Subcutaneous abdominal adipose tissue (tissue), 5 donors: ENCODE data around the gene EYS.

ENCODE experiments used
- H3K27ac ChIP-seq: one replicate; pipeline ENCODE4 v1.7.0; 2013; ENCODE audit warnings: low read depth, mild to moderate bottlenecking, inconsistent platforms, low read length, moderate library complexity
- H3K27me3 ChIP-seq, 5 donors: one replicate each; pipeline ENCODE4 v1.7.0; 2013; ENCODE audit warnings: low read length in 5 of 5, inconsistent platforms in 1 of 5; ENCODE audit not compliant: control insufficient read depth in 5 of 5, insufficient read depth in 4 of 5
- H3K36me3 ChIP-seq, 5 donors: one replicate each; pipeline ENCODE4 v1.7.0; 2013; ENCODE audit warnings: low read length in 5 of 5; ENCODE audit not compliant: control insufficient read depth in 5 of 5, insufficient read depth in 5 of 5
- H3K4me1 ChIP-seq, 5 donors: one replicate each; pipeline ENCODE4 v1.7.0; 2013; ENCODE audit warnings: low read length in 5 of 5, mild to moderate bottlenecking in 3 of 5, moderate library complexity in 1 of 5; ENCODE audit not compliant: control insufficient read depth in 5 of 5, insufficient read depth in 5 of 5
- H3K4me3 ChIP-seq, 5 donors: one replicate each; pipeline ENCODE4 v1.7.0; 2013; ENCODE audit warnings: low read length in 5 of 5, low read depth in 1 of 5
- H3K9ac ChIP-seq, 5 donors: one replicate each; pipeline ENCODE4 v1.7.0; 2013; ENCODE audit warnings: low read length in 5 of 5, mild to moderate bottlenecking in 4 of 5, moderate library complexity in 3 of 5
- H3K9me3 ChIP-seq, 5 donors: one replicate each; pipeline ENCODE4 v1.7.0; 2013; ENCODE audit warnings: low read length in 5 of 5; ENCODE audit not compliant: control insufficient read depth in 5 of 5
- donor health status: healthy.
- donor health status: healthy.
- donor health status: healthy.
- donor health status: healthy.
- donor health status: healthy.

The EYS gene

GRCh38 chr6:64214373-64214772, 1492.7 kb downstream of the EYS start:
- no peak overlapping the region for H3K4me3 ChIP-seq
- no peaks in the 10 kb centered on the region for H3K36me3 ChIP-seq
- no peak overlapping the region for H3K27ac ChIP-seq
- no peaks in the 10 kb centered on the region for H3K9me3 ChIP-seq
- H3K27me3 ChIP-seq: no peaks in the 10 kb centered on the region
- no peak overlapping the region for H3K9ac ChIP-seq
- no peaks in the 10 kb centered on the region for H3K4me1 ChIP-seq

DNA sequence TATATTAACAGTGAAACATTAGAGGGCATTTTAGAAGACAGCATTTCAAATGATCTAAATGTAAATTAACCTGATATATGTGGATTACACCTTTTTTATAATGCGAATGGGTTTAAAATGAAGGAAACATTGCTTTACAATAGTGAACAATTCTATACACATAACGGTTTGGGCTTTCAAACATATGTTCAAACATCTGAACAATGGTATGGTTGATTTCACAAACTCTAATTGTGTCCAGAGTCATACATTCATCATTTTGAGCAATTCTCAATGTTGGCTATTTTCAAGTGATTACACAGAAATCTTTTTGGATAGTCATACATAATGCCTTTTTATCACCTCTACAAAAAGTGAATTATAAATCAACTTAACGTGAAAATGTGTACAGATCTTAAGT, 1493.3 kb downstream of the EYS start:
- H3K36me3 ChIP-seq: no peaks in the 10 kb centered on the region
- no peak overlapping the region for H3K9ac ChIP-seq
- H3K27ac ChIP-seq: no peak overlapping the region
- no peaks in the 10 kb centered on the region for H3K27me3 ChIP-seq
- no peak overlapping the region for H3K4me3 ChIP-seq
- no peaks in the 10 kb centered on the region for H3K9me3 ChIP-seq
- H3K4me1 ChIP-seq: no peaks in the 10 kb centered on the region

DNA sequence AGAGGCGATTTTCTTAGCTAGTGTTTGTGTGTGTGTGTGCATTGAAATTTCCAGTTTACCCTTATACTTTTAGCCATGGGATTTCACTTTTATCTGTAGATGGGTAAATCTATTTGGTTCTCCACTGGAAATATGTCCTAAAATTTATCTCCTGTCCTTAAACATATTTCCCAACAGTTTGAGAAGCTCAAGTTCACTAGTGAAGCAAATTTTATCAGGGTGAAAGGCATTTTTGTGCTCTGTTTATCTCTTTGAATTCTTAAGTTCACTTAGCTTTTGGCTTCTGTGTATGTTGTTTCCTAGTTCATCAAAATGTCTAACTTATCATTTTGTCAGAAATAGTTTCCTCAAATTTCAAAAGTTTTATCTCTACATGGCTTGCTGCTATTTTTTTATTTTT, 1509.8 kb downstream of the EYS start:
- no peaks in the 10 kb centered on the region for H3K4me1 ChIP-seq
- H3K27ac ChIP-seq: no peak overlapping the region

DNA sequence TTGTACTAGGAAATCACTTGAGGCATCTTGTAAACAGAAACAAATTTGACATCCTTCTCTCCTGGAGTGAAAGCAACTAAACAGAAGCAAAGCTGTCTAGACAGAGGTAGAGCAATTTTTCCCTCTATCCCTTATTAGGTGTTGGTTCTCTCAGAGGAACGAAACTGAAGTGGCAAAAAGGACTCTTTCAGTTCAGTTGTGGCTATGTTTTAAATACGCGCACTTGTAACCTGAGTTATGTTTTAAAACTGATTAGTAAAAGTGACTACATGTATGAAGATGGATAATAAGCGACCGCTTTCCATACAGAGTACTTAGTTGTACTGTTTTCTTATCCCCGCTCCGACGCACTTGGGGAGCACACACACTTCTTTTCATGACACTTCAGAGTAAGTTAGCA, 1520.4 kb downstream of the EYS start:
- H3K36me3 ChIP-seq: no peaks in the 10 kb centered on the region

More for the DNA sequence above, 1509.8 kb downstream of the EYS start:
- Histone ChIP-seq H3K27me3 (no peaks in the 10 kb centered on the region), H3K9ac (no peak overlapping the region), H3K9me3 (peaks cover 0 to 5% (median 0%) of the 10 kb centered on the region in 5 donors), H3K36me3 (no peaks in the 10 kb centered on the region), H3K4me3 (no peak overlapping the region)

GRCh38 chr6:64185621-64186020, 1521.4 kb downstream of the EYS start:
- peaks cover 0 to 2% (median 0%) of the 10 kb centered on the region in 5 donors for H3K9me3 ChIP-seq
- H3K4me3 ChIP-seq: no peak overlapping the region
- peaks cover 0 to 4% (median 0%) of the 10 kb centered on the region in 5 donors for H3K4me1 ChIP-seq
- H3K9ac ChIP-seq: no peak overlapping the region
- H3K27ac ChIP-seq: no peak overlapping the region
- no peaks in the 10 kb centered on the region for H3K27me3 ChIP-seq
- H3K36me3 ChIP-seq: no peaks in the 10 kb centered on the region

More for the DNA sequence above, 1520.4 kb downstream of the EYS start:
- Histone ChIP-seq H3K9ac (no peak overlapping the region), H3K4me1 (peaks cover 0 to 4% (median 0%) of the 10 kb centered on the region in 5 donors), H3K4me3 (no peak overlapping the region), H3K9me3 (peaks cover 0 to 2% (median 0%) of the 10 kb centered on the region in 5 donors), H3K27ac (no peak overlapping the region), H3K27me3 (no peaks in the 10 kb centered on the region)

DNA sequence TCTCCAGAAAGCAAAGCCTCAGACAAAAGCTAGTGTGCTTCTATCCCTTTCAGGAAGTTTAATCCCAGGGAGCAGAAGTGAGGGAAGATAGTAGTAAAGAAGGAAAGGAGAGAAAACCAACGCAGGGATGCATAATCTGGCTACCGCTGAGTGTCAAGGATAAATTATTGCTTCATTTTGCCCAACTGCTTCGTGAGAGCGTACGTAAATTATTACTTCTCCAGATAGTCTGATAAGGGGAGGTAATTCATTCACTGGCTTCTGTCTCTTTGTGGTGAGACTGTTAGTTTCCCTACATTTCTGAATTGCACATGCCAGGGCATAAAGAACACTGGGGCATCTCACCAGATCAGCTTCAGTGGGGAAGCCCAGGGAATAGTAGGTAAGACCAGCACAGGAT, 1531.7 kb downstream of the EYS start:
- Histone ChIP-seq H3K27ac (no peak overlapping the region), H3K9ac (no peak overlapping the region), H3K36me3 (no peaks in the 10 kb centered on the region), H3K4me3 (no peak overlapping the region), H3K27me3 (no peaks in the 10 kb centered on the region), H3K9me3 (no peaks in the 10 kb centered on the region), H3K4me1 (no peaks in the 10 kb centered on the region)

DNA sequence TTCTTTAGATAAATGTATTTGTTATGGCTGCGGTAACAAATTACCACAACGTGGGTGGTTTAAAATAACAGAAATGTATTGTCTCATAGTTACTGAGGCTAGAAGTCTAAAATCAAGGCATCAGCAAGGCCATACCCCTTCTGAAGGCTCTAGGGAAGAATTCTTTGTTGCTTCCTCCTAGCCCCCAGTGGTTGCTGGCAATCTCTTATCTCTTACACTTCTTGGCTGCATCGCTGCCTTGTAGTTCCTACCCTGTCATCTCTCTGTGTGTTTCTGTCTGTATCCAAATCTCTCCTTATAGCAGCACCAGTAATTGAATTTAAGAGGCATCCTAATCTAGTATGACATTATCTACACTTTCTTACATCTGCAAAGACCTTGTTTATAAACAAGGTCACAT, 1536.7 kb downstream of the EYS start:
- Histone ChIP-seq H3K36me3 (no peaks in the 10 kb centered on the region), H3K4me3 (no peak overlapping the region), H3K9ac (no peak overlapping the region)

GRCh38 chr6:64160486-64160885, 1546.5 kb downstream of the EYS start:
- H3K27ac ChIP-seq: no peak overlapping the region
- no peaks in the 10 kb centered on the region for H3K4me1 ChIP-seq
- no peaks in the 10 kb centered on the region for H3K27me3 ChIP-seq
- no peaks in the 10 kb centered on the region for H3K36me3 ChIP-seq
- H3K9ac ChIP-seq: no peak overlapping the region
- H3K4me3 ChIP-seq: no peak overlapping the region
- H3K9me3 ChIP-seq: no peaks in the 10 kb centered on the region

More for the DNA sequence above, 1536.7 kb downstream of the EYS start:
- Histone ChIP-seq H3K9me3 (no peaks in the 10 kb centered on the region), H3K27me3 (no peaks in the 10 kb centered on the region), H3K27ac (no peak overlapping the region), H3K4me1 (no peaks in the 10 kb centered on the region)

GRCh38 chr6:64155063-64155462, 1552.0 kb downstream of the EYS start:
- no peaks in the 10 kb centered on the region for H3K36me3 ChIP-seq
- no peak overlapping the region for H3K9ac ChIP-seq
- no peaks in the 10 kb centered on the region for H3K9me3 ChIP-seq
- H3K27ac ChIP-seq: no peak overlapping the region
- no peaks in the 10 kb centered on the region for H3K27me3 ChIP-seq
- H3K4me3 ChIP-seq: no peak overlapping the region
- no peaks in the 10 kb centered on the region for H3K4me1 ChIP-seq

GRCh38 chr6:64146876-64147275, 1560.2 kb downstream of the EYS start:
- H3K4me3 ChIP-seq: no peak overlapping the region
- H3K27ac ChIP-seq: no peak overlapping the region
- no peak overlapping the region for H3K9ac ChIP-seq
- no peaks in the 10 kb centered on the region for H3K4me1 ChIP-seq
- H3K36me3 ChIP-seq: no peaks in the 10 kb centered on the region
- no peaks in the 10 kb centered on the region for H3K27me3 ChIP-seq
- peaks cover 0 to 7% (median 0%) of the 10 kb centered on the region in 5 donors for H3K9me3 ChIP-seq

DNA sequence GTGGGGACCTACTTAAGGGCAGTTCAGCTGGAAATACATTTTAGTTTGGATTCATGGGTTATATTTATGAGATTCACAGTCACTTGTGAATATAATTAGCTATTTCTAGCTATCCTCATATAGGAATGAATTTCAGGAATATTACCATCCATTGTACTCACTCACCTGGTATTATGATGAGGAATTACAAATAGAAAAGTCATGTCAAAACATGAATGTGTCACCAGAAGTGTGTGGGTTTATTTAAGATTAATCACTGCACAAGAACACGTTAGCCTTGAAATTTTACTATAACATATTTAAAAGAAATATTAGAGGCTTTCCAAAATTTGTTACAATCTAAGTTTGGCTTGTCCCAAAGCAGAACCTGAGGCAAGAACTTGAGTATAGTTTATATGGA, 1560.9 kb downstream of the EYS start:
- H3K27me3 ChIP-seq: no peaks in the 10 kb centered on the region
- H3K27ac ChIP-seq: no peak overlapping the region
- H3K9ac ChIP-seq: no peak overlapping the region
- H3K9me3 ChIP-seq: peaks cover 0 to 7% (median 0%) of the 10 kb centered on the region in 5 donors
- H3K4me1 ChIP-seq: no peaks in the 10 kb centered on the region
- H3K4me3 ChIP-seq: no peak overlapping the region
- no peaks in the 10 kb centered on the region for H3K36me3 ChIP-seq
